Ureter (tissue), 1 donor: Measurements from ENCODE around the gene LFNG. TPM values are rescaled to one million over a fixed set of nuclear protein-coding genes. Genes with fewer than 3 reads are reported as not detected.

ENCODE experiments used
- DNase-seq: peaks from one replicate; pipeline ENCODE4 v3.0.0-alpha.2; 2020; ENCODE audit warnings: low spot score
- total RNA-seq: library from RNA; stranded (reverse); gene quantifications from one replicate; pipeline ENCODE4 v1.2.4, GENCODE V29; 2023
- donor health status: DM: yes; HTN: yes; CAD: no.

LFNG gene
- total RNA-seq, 1 donor from 2014 or later, result 22.5 TPM

DNA sequence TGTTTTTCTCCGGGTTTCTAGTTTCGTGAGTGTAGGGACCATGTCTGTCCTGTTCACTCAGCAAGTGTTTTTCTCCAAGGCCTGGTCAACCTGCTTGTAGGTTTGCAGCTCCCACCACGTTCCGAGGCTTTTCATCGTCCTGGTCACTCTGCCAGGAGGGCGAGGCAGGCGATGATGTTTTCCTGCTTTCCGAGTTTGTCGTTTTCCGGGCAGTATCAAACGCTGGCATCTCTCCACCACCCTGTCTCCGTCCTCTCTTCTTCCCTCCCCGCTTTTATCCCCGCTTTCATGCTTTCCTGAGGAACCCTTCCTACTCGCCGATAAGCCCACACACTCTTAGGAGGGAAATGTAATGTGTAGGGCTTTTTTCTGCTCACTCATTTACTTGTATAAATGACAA is 50.4 kb downstream of the LFNG start:
- DNase-seq, result no peak

DNA sequence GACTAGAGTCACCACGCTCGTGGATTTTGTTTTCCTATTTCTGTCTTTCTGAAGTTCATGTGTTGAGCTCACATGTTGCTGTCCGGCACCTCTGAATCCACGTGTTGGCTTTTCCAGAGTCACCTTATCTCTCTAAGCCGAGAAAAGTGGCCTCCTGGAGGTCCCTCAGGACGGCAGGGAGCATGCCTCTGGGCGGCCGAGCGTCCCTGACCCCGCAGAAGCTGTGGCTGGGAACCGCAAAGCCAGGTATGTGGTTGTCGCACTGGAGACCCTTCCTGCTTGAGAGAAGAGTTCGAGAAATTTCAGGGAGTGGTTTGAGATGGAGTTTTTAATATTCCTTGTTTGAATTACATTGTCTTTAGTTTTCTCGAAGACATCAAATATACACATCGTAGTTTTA is 51.8 kb downstream of the LFNG start:
- DNase-seq, result no peak

GRCh38 chr7:2572101-2572842 is 52.7 kb downstream of the LFNG start:
- no peak for DNase-seq

- DNase-seq, result no peak
Observed at GRCh38 chr7:2573761-2574160, 54.2 kb downstream of the LFNG start.

DNA sequence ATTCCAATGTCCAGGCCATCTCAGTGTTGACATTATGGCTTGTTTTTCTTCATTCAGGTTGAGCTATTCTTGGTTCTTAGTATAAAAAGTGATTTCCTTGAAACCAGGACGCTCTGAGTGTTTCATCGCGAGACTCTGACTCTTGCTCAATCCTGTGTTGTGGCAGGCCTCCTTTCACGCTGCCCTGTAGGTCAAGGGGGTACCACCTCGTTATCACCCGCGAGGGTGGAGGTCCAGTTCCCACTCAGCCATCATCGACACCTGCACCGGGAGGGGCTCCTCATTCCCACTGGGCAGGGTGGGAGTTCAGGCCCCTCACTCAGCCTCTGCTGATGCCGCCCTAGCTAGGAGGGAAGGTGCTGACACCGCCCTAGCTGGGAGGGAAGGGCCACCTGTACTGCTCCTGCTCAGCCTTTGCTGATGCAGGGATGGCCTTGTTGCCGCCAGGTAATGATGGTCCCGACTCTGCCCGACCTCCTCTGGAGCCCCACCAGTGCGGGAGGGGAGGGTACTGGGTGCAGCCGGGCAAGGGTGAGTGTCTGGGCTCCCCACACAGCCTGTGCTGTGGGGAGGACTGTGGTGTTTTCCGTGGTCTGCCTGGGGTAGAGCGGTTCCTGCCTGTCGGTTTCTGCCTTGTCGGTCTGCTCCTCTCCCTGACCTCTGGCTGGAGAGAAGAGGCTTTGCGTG is 55.6 kb downstream of the LFNG start:
- DNase-seq, result no peak

DNA sequence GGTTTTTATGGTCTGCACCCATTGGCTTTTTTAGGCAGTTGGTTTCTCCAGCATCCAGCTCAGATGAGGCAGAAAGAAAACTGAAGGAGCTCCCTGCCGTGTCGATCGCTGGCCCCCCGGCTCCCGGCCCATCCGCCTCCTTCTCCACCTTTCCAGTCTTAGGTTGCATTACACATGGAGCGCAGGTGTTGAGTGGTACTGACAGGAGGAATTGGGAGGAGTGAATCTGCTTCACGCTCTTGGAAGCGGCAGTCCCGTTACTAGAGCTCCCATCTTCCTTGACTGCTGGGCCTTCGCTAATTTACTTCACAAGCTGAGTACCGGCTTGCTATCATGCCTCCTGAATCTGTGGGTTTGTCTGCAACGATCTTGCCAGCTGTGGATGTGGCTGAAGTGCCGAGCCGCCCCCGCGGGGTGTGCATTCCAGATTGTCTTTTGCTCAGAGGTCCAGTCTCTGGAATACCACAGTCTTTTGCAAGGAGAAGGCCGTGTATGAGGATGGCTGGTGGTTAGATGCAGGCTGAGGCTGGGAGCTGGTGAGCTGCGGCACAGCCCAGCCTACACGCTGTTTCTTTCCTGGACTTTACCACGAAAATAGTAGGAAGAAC is 56.3 kb downstream of the LFNG start:
- DNase-seq, result no peak

DNA sequence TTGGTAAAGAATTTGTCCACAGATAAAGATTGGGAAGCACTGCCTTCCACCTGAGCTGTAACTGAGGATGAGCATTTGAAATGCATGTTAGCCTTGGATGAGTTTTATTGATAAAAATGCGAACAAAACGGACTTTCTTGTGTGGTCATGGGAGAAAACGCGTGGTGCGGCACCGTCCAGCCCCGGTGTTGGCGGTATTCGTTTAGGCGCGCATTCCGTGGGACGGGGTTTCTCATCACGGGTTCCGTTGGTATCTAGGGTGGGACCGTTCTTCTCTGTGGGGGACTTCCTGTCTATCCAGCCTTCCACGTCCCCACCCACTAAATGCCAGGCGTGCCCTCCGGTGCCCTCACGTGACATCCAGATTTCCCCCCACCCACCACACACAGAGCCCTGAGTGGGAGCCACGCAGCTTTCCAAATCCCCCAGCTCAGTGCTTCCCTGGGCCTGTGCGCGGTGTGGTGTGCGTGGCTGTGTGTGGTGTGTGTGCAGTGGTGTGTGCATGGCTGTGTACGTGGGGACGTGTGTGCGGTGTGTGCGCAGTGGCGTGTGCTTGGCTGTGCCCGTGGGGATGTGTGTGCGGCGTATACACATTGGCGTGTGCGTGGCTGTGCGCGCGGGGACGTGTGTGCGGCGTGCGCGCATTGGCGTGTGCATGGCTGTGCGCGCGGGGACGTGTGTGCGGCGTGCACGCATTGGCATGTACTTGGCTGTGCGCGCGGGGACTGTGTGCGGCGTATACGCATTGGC is 57.3 kb downstream of the LFNG start:
- DNase-seq, result no peak

Other genes with a start within 250 kb of the LFNG start
- gene SNX8, start 205.3 kb upstream of the LFNG start, total RNA-seq, result 23.7 TPM
- gene EIF3B, start 164.9 kb upstream of the LFNG start, total RNA-seq, result 142 TPM
- 19.0 TPM for gene CHST12, start 116.2 kb upstream of the LFNG start, total RNA-seq
- gene GRIFIN, start 43.4 kb upstream of the LFNG start, total RNA-seq, result not detected
- gene BRAT1, start 35.8 kb downstream of the LFNG start, total RNA-seq, result 24.0 TPM
- gene IQCE, start 39.2 kb downstream of the LFNG start, total RNA-seq, result 23.0 TPM
- 32.3 TPM for gene TTYH3, start 112.2 kb downstream of the LFNG start, total RNA-seq
- gene AMZ1, start 168.4 kb downstream of the LFNG start, total RNA-seq, result 0.23 TPM